HFF-Myc (cell line): ENCODE measurements around the gene CAMK4.

Experiments used
- DNase-seq: peaks from one replicate; pipeline ENCODE4 v3.0.0-alpha.2; 2011; ENCODE audit warnings: low read depth; ENCODE audit errors: extremely low read depth
- H3K4me3 ChIP-seq: replicated peaks from 2 replicates; pipeline ENCODE4 v1.5.1; 2011; ENCODE audit warnings: low read depth, mild to moderate bottlenecking, control low read depth, low read length
- CTCF ChIP-seq: IDR thresholded peaks from 2 replicates; pipeline ENCODE4 v1.5.1; 2012; ENCODE audit warnings: mild to moderate bottlenecking, low read depth, low read length, control low read depth; ENCODE audit errors: missing control alignments

The CAMK4 gene

GRCh38 chr5:111280282-111280951, 56.2 kb downstream of the CAMK4 start:
- no peak for TF ChIP-seq CTCF
- DNase-seq, result no peak
- H3K4me3 ChIP-seq, result no peak overlapping the region

- DNase-seq, result no peak
- no peak for TF ChIP-seq CTCF
- H3K4me3 ChIP-seq, result no peak overlapping the region
These were observed 58.6 kb downstream of the CAMK4 start for GRCh38 chr5:111282798-111283197.

DNA sequence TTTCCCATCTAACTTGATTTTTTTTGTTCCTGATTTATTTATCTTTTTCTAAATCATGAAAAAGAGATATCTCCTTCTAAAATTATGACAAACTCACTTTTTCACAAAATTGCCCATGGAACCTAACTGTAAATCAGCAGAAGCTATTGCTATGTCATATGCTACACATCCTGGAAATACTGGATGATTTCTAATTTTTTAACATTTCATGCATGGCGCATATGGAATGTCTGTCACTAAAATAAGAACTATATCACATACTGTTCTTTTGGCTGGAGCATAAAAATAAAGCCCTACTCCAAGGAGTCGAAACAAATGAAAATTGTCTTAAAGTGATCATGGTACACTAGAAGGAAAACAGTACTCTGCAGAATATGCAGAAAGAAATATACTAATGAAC, 60.6 kb downstream of the CAMK4 start:
- no peak for TF ChIP-seq CTCF
- DNase-seq, result no peak
- no peak overlapping the region for H3K4me3 ChIP-seq

GRCh38 chr5:111294551-111294950, 70.4 kb downstream of the CAMK4 start:
- no peak for DNase-seq
- no peak overlapping the region for H3K4me3 ChIP-seq
- no peak for TF ChIP-seq CTCF

GRCh38 chr5:111295649-111296048, 71.5 kb downstream of the CAMK4 start:
- no peak for DNase-seq
- TF ChIP-seq CTCF, result no peak
- no peak overlapping the region for H3K4me3 ChIP-seq

DNA sequence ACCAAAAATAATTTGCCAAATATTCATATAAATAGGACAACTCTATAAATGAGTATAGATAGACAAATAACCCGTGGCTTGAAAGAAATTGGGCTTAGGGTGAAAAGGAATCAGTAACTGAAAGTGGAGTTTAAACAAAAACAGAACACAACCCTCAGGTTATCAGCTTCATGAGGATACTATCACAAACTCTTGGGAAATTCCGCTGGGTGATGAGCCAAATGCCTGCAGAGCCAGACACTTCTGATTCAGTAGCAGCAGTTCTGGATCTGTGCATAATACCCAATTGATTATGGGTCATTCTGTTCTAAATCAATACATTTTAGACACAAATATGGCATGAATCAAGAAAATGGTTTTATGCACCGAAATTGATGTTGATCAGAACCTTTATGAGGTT, 72.4 kb downstream of the CAMK4 start:
- DNase-seq, result no peak
- TF ChIP-seq CTCF, result no peak
- no peak overlapping the region for H3K4me3 ChIP-seq

DNA sequence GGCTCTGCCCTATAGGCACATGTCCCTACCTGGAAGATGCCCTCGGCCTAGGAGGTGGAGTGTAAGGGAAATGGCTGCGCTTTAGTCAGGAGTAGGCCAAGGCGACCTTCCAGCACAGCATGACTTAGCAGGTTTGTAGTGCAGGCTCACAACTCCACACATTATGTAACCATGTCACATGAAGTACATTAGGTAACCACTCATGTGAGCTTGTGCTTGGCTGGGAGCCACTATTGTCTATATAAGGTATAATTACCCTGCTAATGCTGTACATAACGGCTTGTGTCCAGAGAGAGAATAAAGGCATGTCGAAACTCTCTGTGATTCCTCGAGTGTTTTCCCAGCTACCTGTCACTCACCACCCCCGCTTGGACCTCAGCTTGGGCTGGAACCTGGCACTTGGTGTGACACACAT, 74.9 kb downstream of the CAMK4 start:
- DNase-seq, result no peak
- no peak overlapping the region for H3K4me3 ChIP-seq
- no peak for TF ChIP-seq CTCF
